DOHH2 (cell line): ENCODE results near the gene SLC38A3.

Source experiments
- EZH2phosphoT487 ChIP-seq: fragments of 200-600 bp; sonication (generic); IDR thresholded peaks from 2 replicates; pipeline ENCODE4 v1.6.1; 2017; ENCODE audit warnings: borderline replicate concordance, mild to moderate bottlenecking, antibody characterized with exemption, low read length, moderate library complexity, mixed read lengths
- TF ChIP-seq, protein P1 (sequence below): fragments of 200-600 bp; sonication (generic); IDR thresholded peaks from one replicate; pipeline ENCODE4 v1.5.1; 2014; ENCODE audit warnings: antibody characterized with exemption, mild to moderate bottlenecking, low read depth, low read length; ENCODE audit not compliant: poor library complexity, severe bottlenecking

- TF ChIP-seq, protein P1, sequence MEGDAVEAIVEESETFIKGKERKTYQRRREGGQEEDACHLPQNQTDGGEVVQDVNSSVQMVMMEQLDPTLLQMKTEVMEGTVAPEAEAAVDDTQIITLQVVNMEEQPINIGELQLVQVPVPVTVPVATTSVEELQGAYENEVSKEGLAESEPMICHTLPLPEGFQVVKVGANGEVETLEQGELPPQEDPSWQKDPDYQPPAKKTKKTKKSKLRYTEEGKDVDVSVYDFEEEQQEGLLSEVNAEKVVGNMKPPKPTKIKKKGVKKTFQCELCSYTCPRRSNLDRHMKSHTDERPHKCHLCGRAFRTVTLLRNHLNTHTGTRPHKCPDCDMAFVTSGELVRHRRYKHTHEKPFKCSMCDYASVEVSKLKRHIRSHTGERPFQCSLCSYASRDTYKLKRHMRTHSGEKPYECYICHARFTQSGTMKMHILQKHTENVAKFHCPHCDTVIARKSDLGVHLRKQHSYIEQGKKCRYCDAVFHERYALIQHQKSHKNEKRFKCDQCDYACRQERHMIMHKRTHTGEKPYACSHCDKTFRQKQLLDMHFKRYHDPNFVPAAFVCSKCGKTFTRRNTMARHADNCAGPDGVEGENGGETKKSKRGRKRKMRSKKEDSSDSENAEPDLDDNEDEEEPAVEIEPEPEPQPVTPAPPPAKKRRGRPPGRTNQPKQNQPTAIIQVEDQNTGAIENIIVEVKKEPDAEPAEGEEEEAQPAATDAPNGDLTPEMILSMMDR = no peak
- TF ChIP-seq EZH2phosphoT487 = no peak
Measured at GRCh38 chr3:50243543-50243895, 38.4 kb downstream of the SLC38A3 start.
